Dermis microvascular lymphatic vessel endothelial cell (primary cell): Measurements from ENCODE around the gene RBM20. TPM values are rescaled to one million over a fixed set of nuclear protein-coding genes. Genes with fewer than 3 reads are reported as not detected.

Experiments used
- DNase-seq, 2 donors: peaks; one replicate each; pipeline versions ENCODE4 v3.0.0 to v3.0.0-alpha.2; 2010; ENCODE audit warnings: low read depth in 2 of 2
- total RNA-seq: library from RNA; depleted of rRNA; stranded (reverse); fragments of >200 nt; gene quantifications from 2 replicates; pipeline ENCODE4 v1.2.1, GENCODE V29; 2014

Gene RBM20
- total RNA-seq, 1 donor from 2014 or later: 0.77 TPM

GRCh38 chr10:110783509-110784107, 139.5 kb downstream of the RBM20 start:
- DNase-seq: peak in 1 of 2 donors; percentile 38

GRCh38 chr10:110784198-110784597, 140.1 kb downstream of the RBM20 start:
- peak in 1 of 2 donors; percentile 48 for DNase-seq

GRCh38 chr10:110786172-110786571, 142.0 kb downstream of the RBM20 start:
- DNase-seq: no peak

GRCh38 chr10:110788620-110789385, 144.7 kb downstream of the RBM20 start:
- no peak for DNase-seq

DNA sequence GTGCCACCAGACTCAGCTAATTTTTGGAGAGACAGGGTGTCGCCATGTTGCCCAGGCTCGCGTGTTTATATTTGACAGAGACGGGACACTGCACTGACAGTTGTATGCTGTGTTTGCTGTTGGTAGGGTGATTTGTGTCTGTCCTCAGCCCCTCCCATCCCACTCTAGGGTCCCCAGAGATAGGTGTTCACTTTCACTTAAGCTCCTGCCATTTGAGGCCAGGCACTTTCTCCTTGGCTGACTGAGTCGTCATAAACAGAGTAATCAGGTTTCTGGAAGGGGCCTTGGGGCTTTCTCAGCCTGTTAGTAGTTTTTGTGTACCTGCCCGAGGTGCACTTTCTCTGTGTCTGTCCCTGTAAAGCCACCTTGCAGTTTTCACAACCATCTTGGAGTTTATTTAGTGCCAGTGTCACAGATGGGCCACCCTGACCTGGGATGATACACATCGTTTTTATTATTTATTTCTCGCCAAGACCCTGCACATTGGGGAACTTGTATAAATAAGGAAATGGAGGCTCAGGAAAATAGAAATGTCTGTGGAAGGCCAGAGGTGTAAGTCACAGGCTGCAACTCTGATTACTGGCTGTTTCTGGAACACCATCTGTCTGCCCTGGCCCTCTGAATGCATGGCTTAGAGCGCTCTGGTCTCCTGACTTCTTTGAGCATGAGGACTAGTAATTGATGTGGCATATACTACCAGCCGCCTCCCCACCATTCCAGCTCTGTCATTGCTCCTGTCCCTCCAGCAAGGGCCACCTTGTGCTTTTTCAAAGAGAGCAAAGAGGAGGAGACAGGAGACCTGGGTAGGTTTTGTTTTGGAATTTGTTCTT, 145.7 kb downstream of the RBM20 start:
- no peak for DNase-seq

DNA sequence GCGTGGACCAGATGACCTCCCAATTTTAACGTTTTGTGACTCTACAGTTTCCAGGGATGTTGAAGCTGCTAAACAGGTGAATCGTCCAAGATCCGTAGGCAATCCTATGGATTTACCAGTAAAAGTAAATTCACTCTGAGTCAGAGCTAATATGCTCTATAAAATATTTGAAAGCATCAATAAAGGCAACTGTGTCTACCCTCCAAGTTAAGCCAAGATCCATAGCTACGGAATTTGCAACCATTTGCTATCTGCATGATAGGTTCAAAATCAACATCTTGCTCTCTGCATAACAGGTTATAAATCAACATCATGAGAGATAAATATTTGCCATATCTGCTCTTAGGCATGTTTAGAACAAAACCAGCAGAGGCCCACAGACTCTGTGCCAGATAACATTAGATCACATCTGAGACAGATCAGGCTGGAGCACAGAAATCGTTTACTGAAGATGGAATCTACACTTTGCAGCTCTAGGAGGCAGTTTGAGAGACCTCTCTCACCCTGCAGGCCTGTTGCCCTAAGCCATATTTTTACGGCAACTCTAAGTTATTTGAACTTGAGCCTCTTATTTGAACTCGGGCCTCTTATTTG, 146.9 kb downstream of the RBM20 start:
- DNase-seq: no peak

GRCh38 chr10:110791541-110792073, 147.5 kb downstream of the RBM20 start:
- DNase-seq: no peak

DNA sequence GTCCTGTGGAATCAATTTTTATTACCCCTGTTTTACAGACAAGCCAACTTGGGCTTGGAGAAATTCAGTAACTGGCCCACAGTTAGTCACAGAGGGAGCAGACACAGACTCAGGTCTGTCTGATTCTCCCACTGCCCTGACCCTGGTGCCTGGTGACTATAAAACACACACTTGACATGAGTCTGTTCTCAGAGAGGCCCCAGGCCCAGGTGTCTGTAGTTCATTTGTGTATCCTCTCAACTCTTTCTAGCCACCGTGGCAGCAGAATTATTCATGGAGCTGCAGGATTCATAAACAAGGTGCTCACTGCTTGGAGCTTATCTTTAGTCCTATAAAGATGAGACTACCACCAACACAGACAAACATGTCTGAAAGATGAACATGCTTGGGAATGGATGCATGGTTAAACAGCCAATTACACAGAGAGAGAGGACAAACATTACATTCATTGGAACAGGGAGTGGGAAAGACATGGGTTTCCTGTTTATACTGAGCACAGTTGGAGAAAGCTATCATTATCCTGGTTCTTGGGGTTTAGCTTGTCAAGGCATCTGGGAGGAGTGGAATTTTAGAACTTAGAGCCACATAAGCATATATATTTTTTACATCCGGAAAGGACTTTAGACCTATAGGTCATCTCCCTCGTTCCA, 148.5 kb downstream of the RBM20 start:
- peak in 1 of 2 donors; percentile 15 for DNase-seq

DNA sequence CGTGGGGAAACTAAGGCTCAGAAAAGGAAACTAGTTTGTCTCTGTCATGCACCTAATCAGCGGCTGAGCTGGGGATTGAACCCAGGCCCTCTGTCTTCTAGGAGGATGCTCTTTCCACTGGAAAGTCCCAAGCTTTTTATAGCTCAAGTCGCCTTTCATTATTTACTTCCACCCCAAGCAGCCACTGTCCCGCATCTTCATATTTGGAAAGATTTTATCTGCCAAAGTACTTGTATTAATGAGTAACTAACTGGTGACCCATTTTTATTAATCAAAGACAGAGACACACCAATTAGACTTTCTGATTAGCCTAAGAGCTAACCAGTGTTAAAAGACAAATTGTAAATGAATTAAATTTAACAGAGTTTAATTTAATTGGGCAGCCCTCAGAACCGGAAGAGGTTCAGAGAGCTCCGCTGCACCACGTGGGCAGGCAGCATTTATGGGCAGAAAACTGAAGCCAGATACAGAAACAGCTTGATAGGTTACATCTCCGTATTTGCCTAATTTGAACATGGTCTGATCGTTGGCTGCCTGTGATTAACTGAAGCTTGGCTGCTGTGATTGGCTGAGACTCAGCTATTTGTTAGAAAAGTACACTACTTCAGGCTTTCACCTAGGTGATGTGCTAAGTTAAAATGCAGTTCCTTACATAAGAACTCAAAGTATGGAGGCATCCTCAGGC, 149.1 kb downstream of the RBM20 start:
- no peak for DNase-seq

DNA sequence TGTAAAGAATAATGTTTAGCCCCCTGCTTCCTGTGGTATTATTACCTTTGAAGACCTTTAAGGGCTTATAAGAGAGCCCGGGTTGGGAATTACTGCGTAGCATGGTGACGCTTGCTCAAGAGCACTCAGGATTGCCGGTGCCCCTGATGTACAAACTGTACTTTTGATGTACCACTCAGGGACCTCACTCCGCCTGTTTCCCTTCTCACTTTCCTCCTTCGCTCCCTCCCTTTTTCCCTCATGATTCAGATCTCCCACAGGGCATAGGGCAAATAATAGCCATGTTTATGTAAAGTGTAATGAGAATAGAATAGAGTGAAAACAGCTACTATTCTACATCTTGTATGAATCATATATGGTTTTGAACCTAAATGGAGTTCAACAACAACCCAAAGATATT, 149.8 kb downstream of the RBM20 start:
- no peak for DNase-seq

DNA sequence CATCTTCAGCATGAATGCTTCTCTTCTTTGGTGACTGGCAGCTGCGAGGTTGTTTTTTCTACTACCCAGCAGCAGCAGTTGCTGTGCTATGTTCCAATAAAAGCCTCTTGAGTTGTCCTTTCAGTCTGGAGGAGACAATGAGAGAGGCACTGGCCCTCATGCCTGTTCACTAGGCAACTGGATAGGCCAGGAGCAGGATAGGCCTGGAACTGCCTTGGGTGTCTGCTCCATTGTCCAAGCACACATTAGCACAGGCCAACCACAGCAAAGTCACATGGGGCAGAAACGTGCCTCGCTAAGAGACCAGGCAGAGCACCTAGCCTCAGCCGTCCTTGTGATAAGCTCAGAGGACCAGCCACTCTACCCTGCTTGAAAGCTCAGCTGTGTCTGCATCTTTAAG, 150.7 kb downstream of the RBM20 start:
- no peak for DNase-seq

- DNase-seq: no peak
Observed at GRCh38 chr10:110797416-110797815, 153.3 kb downstream of the RBM20 start.

GRCh38 chr10:110798340-110798739, 154.2 kb downstream of the RBM20 start:
- no peak for DNase-seq

GRCh38 chr10:110802090-110802489, 158.0 kb downstream of the RBM20 start:
- DNase-seq: peak in 1 of 2 donors; percentile 22

GRCh38 chr10:110802551-110803238, 158.6 kb downstream of the RBM20 start:
- DNase-seq: peak in 1 of 2 donors; percentile 90

DNA sequence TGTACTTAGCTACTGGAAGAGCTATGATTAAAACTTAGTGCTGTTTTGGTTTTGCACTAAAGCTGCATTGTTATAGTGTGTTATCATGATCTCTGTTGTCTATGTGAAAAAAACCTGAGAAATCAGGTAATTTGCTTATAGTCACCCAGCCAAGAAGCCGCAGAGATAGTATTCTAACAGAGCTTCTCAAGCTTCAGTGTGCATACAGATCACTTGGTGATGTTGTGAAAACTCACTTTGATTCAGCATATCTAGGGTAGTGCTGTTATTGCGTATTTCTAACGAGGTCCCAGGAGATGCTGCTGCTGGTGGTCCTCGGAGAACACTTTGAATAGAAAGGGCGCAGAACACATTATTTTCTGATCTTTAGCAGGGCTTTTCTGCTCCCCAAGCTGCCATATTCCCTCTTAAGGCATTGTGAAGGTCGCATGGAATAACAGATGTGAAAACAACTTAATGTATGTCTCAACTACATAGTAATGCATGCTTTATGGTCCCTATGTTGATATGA, 159.2 kb downstream of the RBM20 start:
- no peak for DNase-seq

DNA sequence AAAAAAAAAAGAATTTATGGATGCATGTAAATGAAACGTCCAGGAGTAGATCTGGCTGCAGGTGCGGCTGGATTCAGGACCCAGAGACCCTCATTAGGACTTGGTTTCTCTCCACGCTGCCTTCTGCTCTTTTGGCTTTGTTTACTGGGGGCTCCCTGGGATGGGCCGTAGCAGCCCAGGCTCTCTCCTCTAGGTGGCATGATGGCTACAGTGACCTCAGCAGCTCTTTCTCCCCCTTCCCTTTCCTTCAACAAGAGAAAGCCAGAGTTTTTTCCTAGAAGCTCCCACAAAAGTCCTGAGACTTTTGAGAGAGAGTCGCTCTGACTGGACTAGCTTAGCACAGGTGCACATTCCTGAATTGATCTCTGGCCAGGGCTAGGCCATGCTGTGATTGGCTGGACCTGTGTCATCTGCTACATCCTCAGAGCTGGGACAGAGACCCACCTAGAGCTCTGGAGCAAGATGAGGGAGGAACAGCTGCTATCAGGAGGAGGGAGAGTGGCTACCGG, 159.7 kb downstream of the RBM20 start:
- peak; percentile 25 to 56 for DNase-seq

- DNase-seq: no peak
Observed at GRCh38 chr10:110804376-110804775, 160.2 kb downstream of the RBM20 start.

DNA sequence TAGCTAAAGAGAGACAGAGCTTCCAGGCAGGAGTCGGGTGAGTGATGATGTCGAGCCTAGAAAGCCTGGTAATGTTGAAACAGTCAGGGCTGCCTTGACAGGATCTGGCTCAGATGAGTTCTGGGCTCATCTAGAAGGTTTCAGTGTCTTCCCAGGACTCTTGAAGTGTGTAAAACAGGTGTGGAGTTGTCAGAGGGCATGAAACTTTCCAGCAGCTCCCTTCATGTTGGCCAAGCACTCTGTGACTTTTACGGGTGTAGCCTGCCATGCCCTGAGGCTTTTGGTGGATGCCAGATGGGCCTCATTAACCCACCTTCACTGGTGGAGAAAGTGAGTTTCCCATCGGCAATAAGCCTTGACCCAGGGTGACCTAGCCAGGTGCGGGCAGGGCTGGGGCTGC, 161.2 kb downstream of the RBM20 start:
- no peak for DNase-seq
